Astrocyte (in vitro differentiated cells and primary cell): ENCODE data around the gene PIM3. TPM values are rescaled to one million over a fixed set of nuclear protein-coding genes. Genes with fewer than 3 reads are reported as not detected.

Experiments used
- DNase-seq: peaks from one replicate; pipeline ENCODE4 v3.0.0-alpha.2; 2010; ENCODE audit warnings: low read depth
- FAIRE-seq: peaks from 2 replicates; lab custom pipeline; 2011; peaks lifted over from hg19 to GRCh38; lab: Jason Lieb, UNC
- H2AFZ ChIP-seq: 2 replicates; pipeline ENCODE4 v1.6.0; 2012; ENCODE audit warnings: low read depth, low read length, inconsistent platforms
- H3K27ac ChIP-seq: 2 replicates; pipeline ENCODE4 v1.5.1; 2011; ENCODE audit warnings: low read depth, low read length, inconsistent platforms
- H3K27me3 ChIP-seq: 2 replicates; pipeline ENCODE4 v1.6.0; 2011; ENCODE audit warnings: low read length, inconsistent platforms; ENCODE audit not compliant: insufficient read depth
- H3K36me3 ChIP-seq: 2 replicates; pipeline ENCODE4 v1.5.1; 2011; ENCODE audit warnings: low read length, inconsistent platforms; ENCODE audit not compliant: insufficient read depth
- H3K4me1 ChIP-seq: 2 replicates; pipeline ENCODE4 v1.5.1; 2011; ENCODE audit warnings: low read length, inconsistent platforms; ENCODE audit not compliant: insufficient read depth
- H3K4me2 ChIP-seq: 2 replicates; pipeline ENCODE4 v1.6.0; 2012; ENCODE audit warnings: low read length, inconsistent platforms
- H3K4me3 ChIP-seq: 2 replicates; pipeline ENCODE4 v1.5.1; 2011; ENCODE audit warnings: low read depth, mild to moderate bottlenecking, low read length, inconsistent platforms; ENCODE audit not compliant: insufficient read depth
- H3K79me2 ChIP-seq: 2 replicates; pipeline ENCODE4 v1.6.0; 2012; ENCODE audit warnings: mild to moderate bottlenecking, low read length, inconsistent platforms; ENCODE audit not compliant: insufficient read depth
- H3K9ac ChIP-seq: 2 replicates; pipeline ENCODE4 v1.6.0; 2012; ENCODE audit warnings: mild to moderate bottlenecking, low read length, inconsistent platforms
- H3K9me3 ChIP-seq: 2 replicates; pipeline ENCODE4 v1.5.1; 2012; ENCODE audit warnings: low read depth, mild to moderate bottlenecking, low read length, inconsistent platforms; ENCODE audit not compliant: insufficient read depth
- H4K20me1 ChIP-seq: 2 replicates; pipeline ENCODE4 v1.6.0; 2012; ENCODE audit warnings: low read length, inconsistent platforms; ENCODE audit not compliant: insufficient read depth
- H3K27ac Mint-ChIP-seq: one replicate; pipeline ENCODE4 v1.8.0; 2021; ENCODE audit warnings: mild to moderate bottlenecking, mixed read lengths; ENCODE audit not compliant: unreplicated experiment
- H3K27me3 Mint-ChIP-seq: one replicate; pipeline ENCODE4 v1.8.0; 2021; ENCODE audit warnings: low read depth, mixed read lengths; ENCODE audit not compliant: unreplicated experiment
- H3K36me3 Mint-ChIP-seq: one replicate; pipeline ENCODE4 v1.8.0; 2021; ENCODE audit warnings: low read depth, mixed read lengths; ENCODE audit not compliant: unreplicated experiment
- H3K4me1 Mint-ChIP-seq: one replicate; pipeline ENCODE4 v1.8.0; 2021; ENCODE audit warnings: low read depth, mixed read lengths; ENCODE audit not compliant: unreplicated experiment
- H3K4me3 Mint-ChIP-seq: one replicate; pipeline ENCODE4 v1.8.0; 2021; ENCODE audit warnings: mild to moderate bottlenecking, moderate library complexity, mixed read lengths; ENCODE audit not compliant: unreplicated experiment
- H3K9me3 Mint-ChIP-seq: one replicate; pipeline ENCODE4 v1.8.0; 2021; ENCODE audit warnings: mild to moderate bottlenecking, mixed read lengths; ENCODE audit not compliant: unreplicated experiment
- CTCF ChIP-seq: IDR thresholded peaks from 2 replicates; pipeline ENCODE4 v1.5.1; 2011; ENCODE audit warnings: low read depth, mild to moderate bottlenecking, inconsistent platforms, low read length, moderate library complexity; ENCODE audit not compliant: insufficient read depth
- EZH2 ChIP-seq: IDR thresholded peaks from 2 replicates; pipeline ENCODE4 v1.6.1; 2012; ENCODE audit warnings: mild to moderate bottlenecking, low read length, inconsistent platforms; ENCODE audit not compliant: insufficient read depth
- total RNA-seq: library from RNA; stranded (reverse); gene quantifications from 2 replicates; pipeline ENCODE4 v1.2.1, GENCODE V29; 2021

PIM3 gene
- total RNA-seq, 1 donor from 2014 or later, result 15.5 TPM

GRCh38 chr22:49941507-49942316 lies 18.9 kb upstream of the PIM3 start:
- no peak overlapping the region for H3K27ac ChIP-seq
- H3K4me1 ChIP-seq, result peaks cover 6% of the 10 kb centered on the region
- DNase-seq, result no peak
- H3K9me3 Mint-ChIP-seq, result peaks cover 2% of the 10 kb centered on the region
- no peak overlapping the region for H3K4me3 ChIP-seq
- no peaks in the 10 kb centered on the region for H3K79me2 ChIP-seq
- H2AFZ ChIP-seq, result no peak overlapping the region
- no peaks in the 10 kb centered on the region for H3K36me3 Mint-ChIP-seq
- peaks cover 4% of the 10 kb centered on the region for H3K27me3 Mint-ChIP-seq
- no peaks in the 10 kb centered on the region for H3K4me1 Mint-ChIP-seq
- H3K4me3 Mint-ChIP-seq, result no peak overlapping the region
- H3K27me3 ChIP-seq, result no peaks in the 10 kb centered on the region
- no peaks in the 10 kb centered on the region for H3K9me3 ChIP-seq
- no peak for FAIRE-seq
- H3K36me3 ChIP-seq, result no peaks in the 10 kb centered on the region
- no peak overlapping the region for H3K27ac Mint-ChIP-seq
- no peaks in the 10 kb centered on the region for H4K20me1 ChIP-seq
- H3K9ac ChIP-seq, result no peak overlapping the region
- no peak for TF ChIP-seq EZH2
- no peak for TF ChIP-seq CTCF
- no peak overlapping the region for H3K4me2 ChIP-seq

GRCh38 chr22:49942565-49943404 lies 17.8 kb upstream of the PIM3 start:
- Mint-ChIP-seq H3K36me3 (no peaks in the 10 kb centered on the region), H3K27ac (no peak overlapping the region)
- FAIRE-seq, result no peak

More at GRCh38 chr22:49942565-49943404, 17.8 kb upstream of the PIM3 start:
- no peak for TF ChIP-seq CTCF
- TF ChIP-seq EZH2, result no peak
- Histone ChIP-seq H4K20me1 (no peaks in the 10 kb centered on the region), H2AFZ (no peak overlapping the region), H3K27me3 (no peaks in the 10 kb centered on the region), H3K4me3 (no peak overlapping the region), H3K4me1 (no peaks in the 10 kb centered on the region), H3K27ac (no peak overlapping the region), H3K79me2 (no peaks in the 10 kb centered on the region), H3K36me3 (no peaks in the 10 kb centered on the region), H3K4me2 (no peak overlapping the region), H3K9me3 (no peaks in the 10 kb centered on the region), H3K9ac (no peak overlapping the region)
- DNase-seq, result no peak
- H3K27me3 Mint-ChIP-seq, result peaks cover 6% of the 10 kb centered on the region
- no peak overlapping the region for H3K4me3 Mint-ChIP-seq
- H3K4me1 Mint-ChIP-seq, result peaks cover 2% of the 10 kb centered on the region
- peaks cover 2% of the 10 kb centered on the region for H3K9me3 Mint-ChIP-seq
